Activated T-cell treated with anti-CD3 and anti-CD28 coated beads, Interleukin-2, amount 50 U/mL, for 4 hours (primary cell): ENCODE measurements around the gene OR10T2. TPM values are rescaled to one million over a fixed set of nuclear protein-coding genes. Genes with fewer than 3 reads are reported as not detected.

Source experiments
- total RNA-seq, 3 donors: library from RNA; stranded (reverse); gene quantifications; one replicate each; pipeline ENCODE4 v1.2.1, GENCODE V29; 2021

The OR10T2 gene
- total RNA-seq, 3 donors from 2014 or later, result not detected

Other genes starting within 250 kb of the OR10T2 start
- gene CD1D, start 218.6 kb downstream of the OR10T2 start, total RNA-seq, result not detected
- gene CD1A, start 145.0 kb downstream of the OR10T2 start, total RNA-seq, result not detected
- under 1 TPM; 0.35 to 0.61 (median 0.49) TPM for gene CD1C, start 109.5 kb downstream of the OR10T2 start, total RNA-seq
- gene CD1B, start 67.9 kb downstream of the OR10T2 start, total RNA-seq, result not detected
- not detected for gene CD1E, start 45.6 kb downstream of the OR10T2 start, total RNA-seq
- gene OR10K2, start 26.8 kb upstream of the OR10T2 start, total RNA-seq, result not detected
- gene OR10K1, start 62.4 kb upstream of the OR10T2 start, total RNA-seq, result not detected
- gene OR10R2, start 72.8 kb upstream of the OR10T2 start, total RNA-seq, result not detected
- gene OR6Y1, start 154.9 kb upstream of the OR10T2 start, total RNA-seq, result not detected
- not detected for gene OR6P1, start 171.1 kb upstream of the OR10T2 start, total RNA-seq
- not detected for gene OR10X1, start 180.4 kb upstream of the OR10T2 start, total RNA-seq
- not detected for gene OR10Z1, start 205.8 kb upstream of the OR10T2 start, total RNA-seq